ENCODE measurements around the gene CYP21A2.
"Not testable (repeated sequence)": the region's sequence is repeated elsewhere in the genome, so short reads cannot be mapped to it uniquely, and the experiment has no call there.

CYP21A2 gene

GRCh38 chr6:32038878-32039277 lies 663 bp downstream of the CYP21A2 start:
- H3K4me3 ChIP-seq (ENCODE audit: low read depth in 1 of 2, low read length in 2 of 2); H3K27me3 ChIP-seq (ENCODE audit: control insufficient read depth in 1 of 2, insufficient read depth in 2 of 2, low read length in 2 of 2); H3K9ac ChIP-seq (ENCODE audit: low read length); H3K27ac ChIP-seq (ENCODE audit: low read depth, low read length); H3K36me3 ChIP-seq (ENCODE audit: insufficient read depth, low read length); H3K9me3 ChIP-seq (ENCODE audit: low read length); H3K4me1 ChIP-seq (ENCODE audit: insufficient read depth, low read length): not testable (repeated sequence)

- H3K9me3 ChIP-seq (ENCODE audit: low read length); H3K36me3 ChIP-seq (ENCODE audit: insufficient read depth, low read length); H3K27ac ChIP-seq (ENCODE audit: low read depth, low read length); H3K27me3 ChIP-seq (ENCODE audit: control insufficient read depth in 1 of 2, insufficient read depth in 2 of 2, low read length in 2 of 2); H3K4me1 ChIP-seq (ENCODE audit: insufficient read depth, low read length); H3K9ac ChIP-seq (ENCODE audit: low read length); H3K4me3 ChIP-seq (ENCODE audit: low read depth in 1 of 2, low read length in 2 of 2): not testable (repeated sequence)
These were observed 1.4 kb downstream of the CYP21A2 start for GRCh38 chr6:32039321-32040274.

GRCh38 chr6:32040299-32041049 lies 2.3 kb downstream of the CYP21A2 start:
- H3K9ac ChIP-seq (ENCODE audit: low read length); H3K4me1 ChIP-seq (ENCODE audit: insufficient read depth, low read length); H3K36me3 ChIP-seq (ENCODE audit: insufficient read depth, low read length); H3K27ac ChIP-seq (ENCODE audit: low read depth, low read length); H3K9me3 ChIP-seq (ENCODE audit: low read length); H3K27me3 ChIP-seq (ENCODE audit: control insufficient read depth in 1 of 2, insufficient read depth in 2 of 2, low read length in 2 of 2); H3K4me3 ChIP-seq (ENCODE audit: low read depth in 1 of 2, low read length in 2 of 2): not testable (repeated sequence)

GRCh38 chr6:32041050-32041321 lies 2.8 kb downstream of the CYP21A2 start:
- not testable (repeated sequence) for H3K4me3 ChIP-seq (ENCODE audit: low read depth in 1 of 2, low read length in 2 of 2); H3K27me3 ChIP-seq (ENCODE audit: control insufficient read depth in 1 of 2, insufficient read depth in 2 of 2, low read length in 2 of 2); H3K36me3 ChIP-seq (ENCODE audit: insufficient read depth, low read length); H3K27ac ChIP-seq (ENCODE audit: low read depth, low read length); H3K9ac ChIP-seq (ENCODE audit: low read length); H3K4me1 ChIP-seq (ENCODE audit: insufficient read depth, low read length); H3K9me3 ChIP-seq (ENCODE audit: low read length)

- not testable (repeated sequence) for H3K9ac ChIP-seq (ENCODE audit: low read length); H3K9me3 ChIP-seq (ENCODE audit: low read length); H3K4me3 ChIP-seq (ENCODE audit: low read depth in 1 of 2, low read length in 2 of 2); H3K27ac ChIP-seq (ENCODE audit: low read depth, low read length); H3K36me3 ChIP-seq (ENCODE audit: insufficient read depth, low read length); H3K27me3 ChIP-seq (ENCODE audit: control insufficient read depth in 1 of 2, insufficient read depth in 2 of 2, low read length in 2 of 2); H3K4me1 ChIP-seq (ENCODE audit: insufficient read depth, low read length)
These were observed 3.2 kb downstream of the CYP21A2 start for GRCh38 chr6:32041385-32041784.

- peaks cover 13% of the 10 kb centered on the region for H3K4me1 ChIP-seq (ENCODE audit: insufficient read depth, low read length)
- H3K9me3 ChIP-seq (ENCODE audit: low read length); H3K27me3 ChIP-seq (ENCODE audit: control insufficient read depth in 1 of 2, insufficient read depth in 2 of 2, low read length in 2 of 2); H3K27ac ChIP-seq (ENCODE audit: low read depth, low read length); H3K36me3 ChIP-seq (ENCODE audit: insufficient read depth, low read length); H3K4me3 ChIP-seq (ENCODE audit: low read depth in 1 of 2, low read length in 2 of 2); H3K9ac ChIP-seq (ENCODE audit: low read length): not testable (repeated sequence)
These were observed 4.1 kb downstream of the CYP21A2 start for GRCh38 chr6:32042276-32042675.

GRCh38 chr6:32043589-32044380 lies 5.6 kb downstream of the CYP21A2 start:
- H3K9ac ChIP-seq (ENCODE audit: low read length); H3K27ac ChIP-seq (ENCODE audit: low read depth, low read length); H3K9me3 ChIP-seq (ENCODE audit: low read length); H3K36me3 ChIP-seq (ENCODE audit: insufficient read depth, low read length); H3K27me3 ChIP-seq (ENCODE audit: control insufficient read depth in 1 of 2, insufficient read depth in 2 of 2, low read length in 2 of 2); H3K4me3 ChIP-seq (ENCODE audit: low read depth in 1 of 2, low read length in 2 of 2): not testable (repeated sequence)
- peaks cover 20% of the 10 kb centered on the region for H3K4me1 ChIP-seq (ENCODE audit: insufficient read depth, low read length)

GRCh38 chr6:32044916-32045315 lies 6.7 kb downstream of the CYP21A2 start:
- H3K9ac ChIP-seq (ENCODE audit: low read length); H3K27ac ChIP-seq (ENCODE audit: low read depth, low read length): not testable (repeated sequence)

GRCh38 chr6:32045811-32046449 lies 7.7 kb downstream of the CYP21A2 start:
- Histone ChIP-seq H3K4me3 (ENCODE audit: low read depth in 1 of 2, low read length in 2 of 2) (no peak overlapping the region), H3K27ac (ENCODE audit: low read depth, low read length) (peak overlapping the region; percentile 44), H3K9ac (ENCODE audit: low read length) (no peak overlapping the region), H3K4me1 (ENCODE audit: insufficient read depth, low read length) (peaks cover 20% of the 10 kb centered on the region), H3K36me3 (ENCODE audit: insufficient read depth, low read length) (no peaks in the 10 kb centered on the region), H3K9me3 (ENCODE audit: low read length) (no peaks in the 10 kb centered on the region), H3K27me3 (ENCODE audit: control insufficient read depth in 1 of 2, insufficient read depth in 2 of 2, low read length in 2 of 2) (no peaks in the 10 kb centered on the region)

More at GRCh38 chr6:32044916-32045315, 6.7 kb downstream of the CYP21A2 start:
- peaks cover 20% of the 10 kb centered on the region for H3K4me1 ChIP-seq (ENCODE audit: insufficient read depth, low read length)
- not testable (repeated sequence) for H3K36me3 ChIP-seq (ENCODE audit: insufficient read depth, low read length); H3K4me3 ChIP-seq (ENCODE audit: low read depth in 1 of 2, low read length in 2 of 2); H3K9me3 ChIP-seq (ENCODE audit: low read length); H3K27me3 ChIP-seq (ENCODE audit: control insufficient read depth in 1 of 2, insufficient read depth in 2 of 2, low read length in 2 of 2)

GRCh38 chr6:32046450-32047083 lies 8.4 kb downstream of the CYP21A2 start:
- Histone ChIP-seq H3K9me3 (ENCODE audit: low read length) (no peaks in the 10 kb centered on the region), H3K9ac (ENCODE audit: low read length) (no peak overlapping the region), H3K27me3 (ENCODE audit: control insufficient read depth in 1 of 2, insufficient read depth in 2 of 2, low read length in 2 of 2) (no peaks in the 10 kb centered on the region), H3K27ac (ENCODE audit: low read depth, low read length) (peak overlapping the region; percentile 44), H3K36me3 (ENCODE audit: insufficient read depth, low read length) (no peaks in the 10 kb centered on the region), H3K4me3 (ENCODE audit: low read depth in 1 of 2, low read length in 2 of 2) (no peak overlapping the region), H3K4me1 (ENCODE audit: insufficient read depth, low read length) (peaks cover 20% of the 10 kb centered on the region)

- Histone ChIP-seq H3K9ac (ENCODE audit: low read length) (no peak overlapping the region), H3K27me3 (ENCODE audit: control insufficient read depth in 1 of 2, insufficient read depth in 2 of 2, low read length in 2 of 2) (no peaks in the 10 kb centered on the region), H3K27ac (ENCODE audit: low read depth, low read length) (peak overlapping the region; percentile 3), H3K9me3 (ENCODE audit: low read length) (no peaks in the 10 kb centered on the region), H3K4me3 (ENCODE audit: low read depth in 1 of 2, low read length in 2 of 2) (no peak overlapping the region), H3K36me3 (ENCODE audit: insufficient read depth, low read length) (no peaks in the 10 kb centered on the region), H3K4me1 (ENCODE audit: insufficient read depth, low read length) (peaks cover 20% of the 10 kb centered on the region)
These were observed 8.9 kb downstream of the CYP21A2 start for GRCh38 chr6:32047084-32047478.
